HUDEP-2 (cell line): ENCODE data around the gene HMGCR.

Source experiments
- DNase-seq, 76 experiments: peaks; one replicate each; lab custom pipeline; 2025; ENCODE audit not compliant: unreplicated experiment in 76 of 76; lab: John Stamatoyannopoulos, UW

The HMGCR gene

GRCh38 chr5:75338408-75338807, 1.4 kb downstream of the HMGCR start:
- peak in 1 of 76 experiments; percentile 31 for DNase-seq

DNA sequence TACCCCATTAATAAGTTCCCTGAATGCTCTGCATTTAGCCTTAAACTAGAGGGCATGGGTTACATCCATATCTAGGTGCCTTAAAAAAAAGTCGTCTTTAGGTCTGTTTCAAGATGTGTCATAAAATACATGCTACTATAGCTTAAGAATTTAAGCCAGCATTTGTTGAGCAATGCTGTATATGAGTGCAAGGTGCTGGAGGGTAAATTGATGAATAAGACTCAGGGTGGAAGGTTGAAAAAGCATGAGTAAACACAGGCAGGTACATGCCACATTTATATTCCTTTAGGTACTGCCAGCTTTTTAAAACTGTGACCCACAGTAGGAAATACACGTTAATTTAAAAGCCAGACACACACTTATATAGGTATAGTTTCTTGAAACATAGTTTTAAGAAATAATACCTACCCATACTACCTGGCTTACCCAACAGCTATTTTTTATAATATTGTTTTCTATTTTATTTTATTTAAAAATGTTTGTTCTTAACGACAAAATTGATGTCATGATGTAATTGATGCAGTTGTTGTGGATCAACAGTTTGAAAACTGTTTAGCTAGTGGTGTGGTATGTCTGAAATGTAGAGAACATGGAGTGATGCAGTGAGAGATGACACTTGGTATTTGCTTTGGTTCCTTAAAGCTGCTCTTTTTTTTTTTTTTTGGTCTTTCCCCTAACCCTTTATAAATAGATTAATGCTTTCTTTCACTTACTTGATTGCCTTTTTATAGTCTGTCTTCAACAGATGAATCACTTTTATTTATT, 3.9 kb downstream of the HMGCR start:
- no peak for DNase-seq

GRCh38 chr5:75341934-75342333, 4.9 kb downstream of the HMGCR start:
- DNase-seq: no peak

DNA sequence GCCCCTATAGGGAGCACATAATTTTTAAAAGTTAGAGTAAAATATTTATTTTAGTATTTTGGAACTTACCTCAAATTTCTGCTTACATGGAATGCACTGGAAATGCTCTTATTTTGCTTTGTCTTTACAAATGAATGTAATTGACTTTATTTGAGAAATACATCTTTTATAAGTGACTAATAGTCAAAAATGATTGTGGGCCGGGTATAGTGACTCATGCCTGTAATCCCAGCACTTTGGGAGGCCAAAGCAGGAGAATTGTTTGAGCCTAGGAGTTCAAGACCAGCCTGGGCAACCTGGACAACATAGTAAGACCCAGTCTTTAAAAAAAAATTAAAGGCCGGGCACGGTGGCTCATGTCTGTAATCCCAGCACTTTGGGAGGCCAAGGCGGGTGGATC, 5.8 kb downstream of the HMGCR start:
- DNase-seq: no peak

DNA sequence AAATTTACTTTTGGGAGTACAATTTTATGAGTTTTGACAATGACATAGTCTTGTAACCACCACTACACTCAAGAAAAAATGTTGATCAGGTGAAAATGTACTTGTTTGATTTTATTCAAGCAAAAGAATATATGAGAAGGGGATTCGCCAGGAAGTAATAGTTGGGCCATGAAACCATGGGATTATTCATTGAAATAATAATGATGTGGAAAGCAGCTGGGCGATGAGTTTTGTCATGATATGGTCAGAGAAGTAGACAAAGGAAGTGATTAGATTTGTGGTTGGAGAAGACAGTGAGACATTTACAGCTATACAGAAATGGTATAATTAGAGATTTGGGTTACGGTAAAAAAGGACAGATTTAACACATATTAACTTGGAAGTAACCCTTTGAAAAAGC, 11.2 kb downstream of the HMGCR start:
- no peak for DNase-seq

GRCh38 chr5:75349663-75350062, 12.6 kb downstream of the HMGCR start:
- DNase-seq: no peak

- DNase-seq: no peak
Observed at GRCh38 chr5:75351139-75351926, 14.3 kb downstream of the HMGCR start.

GRCh38 chr5:75355236-75355635, 18.2 kb downstream of the HMGCR start:
- no peak for DNase-seq

GRCh38 chr5:75356719-75357118, 19.7 kb downstream of the HMGCR start:
- DNase-seq: no peak

DNA sequence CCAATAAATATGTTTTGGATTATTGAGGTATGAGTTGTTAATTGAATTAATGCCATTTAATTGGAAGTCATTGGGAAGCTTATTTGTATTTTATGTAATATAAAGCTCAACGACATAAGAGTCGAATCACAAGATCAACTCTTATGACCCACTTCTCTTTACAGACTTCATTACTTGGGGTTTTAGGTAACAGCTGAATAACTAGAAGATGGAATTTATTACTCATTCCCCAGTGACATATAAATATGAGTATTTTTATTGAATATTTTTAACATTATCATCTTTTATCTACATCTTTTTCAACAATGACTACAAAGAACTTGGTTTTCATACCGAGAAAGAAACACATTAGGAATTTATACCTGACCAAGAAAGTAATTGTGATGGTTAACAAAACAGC, 21.1 kb downstream of the HMGCR start:
- no peak for DNase-seq

- DNase-seq: no peak
Observed at GRCh38 chr5:75361310-75361709, 24.3 kb downstream of the HMGCR start.

DNA sequence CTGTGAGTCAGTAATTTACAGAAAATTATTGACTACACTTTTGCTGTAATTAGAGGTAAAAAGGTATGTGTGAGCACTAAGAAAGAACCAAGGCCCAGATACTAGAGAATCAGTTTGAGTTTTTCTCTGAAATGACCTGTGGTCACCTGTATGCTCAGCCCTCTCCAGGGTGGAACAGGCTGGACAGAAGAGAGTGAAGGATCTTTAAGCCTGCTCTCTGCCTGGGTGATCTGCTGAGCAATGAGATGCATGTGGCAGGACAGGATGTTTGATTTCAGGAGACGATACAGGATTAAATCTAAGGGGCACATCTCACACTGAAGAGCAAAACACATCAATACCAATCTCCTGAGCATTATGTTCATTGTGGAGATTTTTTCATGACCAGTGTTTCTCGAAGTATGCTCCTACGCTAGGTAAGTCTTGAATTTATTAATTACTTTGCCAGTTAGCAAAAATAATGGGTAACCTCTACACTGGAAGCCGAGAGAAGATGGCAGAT, 25.5 kb downstream of the HMGCR start:
- DNase-seq: no peak

DNA sequence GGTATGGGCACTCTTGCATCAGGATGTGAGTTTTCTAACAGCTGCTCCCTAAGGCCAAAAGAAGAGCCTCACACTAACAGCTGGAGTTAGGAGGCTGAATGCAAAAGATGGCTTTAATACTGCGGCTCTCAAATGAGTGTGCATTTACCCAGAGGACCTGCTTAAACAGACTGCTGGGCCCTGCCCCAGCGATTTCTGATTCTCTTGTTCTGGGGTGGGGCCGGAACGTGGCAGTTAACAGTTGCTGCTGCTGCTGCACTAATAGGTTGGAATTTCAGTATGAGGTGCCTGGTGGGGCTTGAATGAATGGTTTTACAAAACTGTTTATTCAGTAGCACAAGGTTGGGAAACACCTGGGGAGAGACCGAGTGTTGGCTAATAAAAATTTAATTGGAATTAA, 26.1 kb downstream of the HMGCR start:
- no peak for DNase-seq

DNA sequence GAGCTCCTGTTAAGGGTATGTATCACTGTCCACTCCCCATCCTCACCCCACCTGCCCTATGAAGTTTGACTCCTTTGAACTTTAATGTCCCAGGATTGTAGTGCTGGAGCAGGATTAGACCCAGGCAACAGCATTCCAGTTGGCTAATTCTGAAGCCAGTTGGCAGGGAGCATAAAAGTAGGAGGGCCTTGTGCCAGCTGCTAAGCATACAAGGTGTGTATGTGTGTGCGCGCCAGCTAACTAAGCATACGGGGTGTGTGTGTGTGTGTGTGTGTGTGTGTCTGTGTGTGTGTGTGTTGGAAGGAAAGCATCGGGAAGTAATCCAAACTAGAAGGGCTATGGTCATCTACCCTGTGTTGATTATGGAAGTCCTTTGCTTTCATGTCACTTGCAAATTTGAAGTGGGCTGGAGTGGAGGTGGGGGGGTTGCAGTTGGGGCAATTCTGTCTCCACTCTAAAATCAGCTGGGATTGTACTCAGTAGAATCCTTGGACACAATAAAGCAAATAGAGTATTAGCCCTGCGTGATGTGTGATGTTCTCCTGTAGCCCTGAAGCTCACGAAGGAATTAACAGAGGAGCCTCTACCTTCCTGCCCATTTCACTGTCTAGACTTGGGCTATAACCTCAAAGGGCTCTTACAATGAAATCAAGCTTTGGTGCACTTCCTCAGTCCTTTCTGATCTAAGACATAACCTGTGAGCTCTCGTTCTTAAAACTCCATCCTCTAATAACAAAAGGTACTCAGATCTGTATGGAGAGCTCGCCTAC, 26.9 kb downstream of the HMGCR start:
- no peak for DNase-seq

DNA sequence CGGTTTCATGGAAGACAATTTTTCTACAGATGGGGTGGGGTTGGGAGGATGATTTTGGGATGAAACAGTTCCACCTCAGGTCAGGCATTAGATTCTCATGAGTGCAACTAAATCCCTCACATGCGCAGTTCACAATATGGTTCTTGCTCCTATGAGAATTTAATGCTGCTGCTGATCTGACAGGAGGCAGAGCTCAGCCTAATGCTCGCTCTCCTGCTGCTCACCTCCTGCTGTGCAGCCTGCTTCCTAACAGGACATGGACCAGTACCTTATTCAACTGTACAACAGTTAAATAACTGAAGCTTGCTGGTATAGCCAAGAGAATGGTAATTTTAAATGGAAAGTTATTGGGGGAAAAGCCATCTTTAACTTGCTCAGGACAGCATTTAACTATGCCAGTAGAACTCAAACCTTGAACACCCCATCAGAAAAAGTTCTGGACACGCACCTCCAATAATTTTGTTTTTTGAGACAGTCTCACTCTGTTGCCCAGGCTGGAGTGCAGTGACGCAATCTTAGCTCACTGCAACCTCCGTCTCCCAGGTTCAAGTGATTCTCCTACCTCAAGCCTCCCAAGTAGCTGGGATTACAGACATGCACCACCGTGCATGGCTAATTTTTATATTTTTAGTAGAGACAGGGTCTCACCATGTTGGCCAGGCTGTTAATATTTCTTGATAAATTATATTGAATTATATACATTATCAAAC, 27.7 kb downstream of the HMGCR start:
- no peak for DNase-seq

GRCh38 chr5:75365740-75366139, 28.7 kb downstream of the HMGCR start:
- no peak for DNase-seq

- DNase-seq: no peak
Observed at GRCh38 chr5:75366787-75367186, 29.8 kb downstream of the HMGCR start.

- DNase-seq: no peak
Observed at GRCh38 chr5:75367401-75367800, 30.4 kb downstream of the HMGCR start.

DNA sequence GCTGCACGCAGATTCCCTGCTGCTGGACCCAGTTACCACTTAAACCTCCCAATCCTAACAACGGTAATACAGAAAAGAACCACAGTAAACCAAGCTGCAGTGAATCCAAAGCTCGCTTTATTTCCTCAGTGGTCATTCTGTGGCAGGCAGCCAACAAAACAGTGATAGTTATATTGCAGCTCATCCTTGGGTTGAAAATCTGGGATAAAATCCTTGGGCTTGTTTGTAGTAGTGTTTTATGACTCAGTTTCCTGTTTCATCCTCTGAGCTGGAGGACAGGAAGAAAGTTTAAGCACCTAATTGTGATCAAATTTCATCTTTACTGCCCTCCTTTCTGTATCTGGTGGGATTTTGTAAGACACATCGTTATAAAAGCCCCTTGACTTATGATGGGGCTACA, 31.4 kb downstream of the HMGCR start:
- no peak for DNase-seq

DNA sequence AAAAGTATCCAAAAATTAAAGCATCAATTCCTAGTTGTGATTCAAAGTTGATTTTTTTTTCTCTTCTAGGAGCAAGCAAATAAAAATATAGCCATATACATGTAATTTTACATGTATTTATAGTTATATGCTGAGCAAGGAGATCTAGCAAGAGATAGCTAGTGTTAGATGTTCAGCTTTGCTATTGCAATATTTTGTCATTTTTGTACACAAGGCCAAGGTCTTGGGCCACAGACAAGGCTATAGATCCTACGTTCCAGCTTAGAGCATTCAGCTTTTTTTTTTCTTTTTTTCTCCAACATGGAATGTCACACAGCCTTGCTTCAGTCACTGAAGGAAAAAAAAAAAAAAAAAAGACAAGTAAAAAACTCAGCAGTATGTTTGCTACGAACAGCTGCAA, 36.8 kb downstream of the HMGCR start:
- DNase-seq: no peak

DNA sequence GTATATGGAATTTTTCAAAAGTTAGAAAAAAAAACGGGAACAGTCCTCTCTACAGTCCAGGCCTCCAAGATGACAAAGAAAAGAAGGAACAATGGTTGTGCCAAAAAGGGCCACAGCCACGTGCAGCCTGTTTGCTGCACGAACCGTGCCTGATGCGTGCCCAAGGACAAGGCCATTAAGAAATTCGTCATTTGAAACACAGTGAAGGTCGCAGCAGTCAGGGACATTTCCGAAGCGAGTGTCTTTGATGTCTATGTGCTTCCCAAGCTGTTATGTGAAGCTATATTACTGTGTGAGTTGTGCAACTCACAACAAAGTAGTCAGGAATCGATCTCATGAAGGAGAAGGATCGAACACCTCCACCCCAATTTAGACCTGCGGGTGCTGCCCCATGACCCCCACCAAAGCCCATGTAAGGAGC, 37.4 kb downstream of the HMGCR start:
- DNase-seq: no peak
